Stimulated activated CD8-positive, alpha-beta memory T cell treated with anti-CD3 and anti-CD28 coated beads, Interleukin-12 subunit alpha, Interleukin-12 subunit beta, amount 100 ng/mL, for 1 hour (primary cell): ENCODE results near the gene GDF11.

Source experiments
- DNase-seq: peaks from one replicate; pipeline ENCODE4 v3.0.0-alpha.2; 2020; ENCODE audit warnings: low read depth

GDF11 gene

DNA sequence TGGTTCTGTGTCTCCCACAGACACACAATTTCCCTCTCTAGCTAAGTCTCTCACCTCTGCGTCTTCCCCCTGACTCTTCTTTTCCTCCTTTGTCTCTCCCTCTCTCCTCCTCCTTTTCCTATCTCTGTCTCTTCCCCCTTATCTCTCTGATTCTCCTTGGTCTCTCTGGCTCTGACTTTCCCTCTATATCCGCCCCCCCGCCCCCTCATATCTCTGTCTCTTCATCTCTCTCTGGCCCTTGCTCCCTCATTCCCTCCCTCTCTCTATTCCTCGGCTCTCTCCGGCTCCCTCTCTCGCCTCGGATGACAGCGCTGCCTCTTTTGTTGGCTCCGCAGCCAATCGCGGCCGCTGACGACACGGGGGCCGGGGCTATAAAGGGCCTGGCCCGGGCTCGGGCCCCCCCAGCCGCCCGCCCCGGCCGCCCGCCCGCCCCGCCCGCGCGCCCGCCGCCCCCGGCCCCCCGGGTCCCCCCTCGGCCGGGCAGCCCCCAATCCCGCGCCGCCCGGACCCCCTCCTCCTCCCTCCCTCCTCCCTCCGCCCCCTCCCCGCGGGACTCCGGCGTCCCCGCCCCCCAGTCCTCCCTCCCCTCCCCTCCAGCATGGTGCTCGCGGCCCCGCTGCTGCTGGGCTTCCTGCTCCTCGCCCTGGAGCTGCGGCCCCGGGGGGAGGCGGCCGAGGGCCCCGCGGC, at the start of gene GDF11:
Gene GDF11, plus strand, starts transcription at position 404 of the 687 bp plus-strand sequence. Its CDS starts 195 bp downstream, at position 599.
- DNase-seq: peak; percentile 49

DNA sequence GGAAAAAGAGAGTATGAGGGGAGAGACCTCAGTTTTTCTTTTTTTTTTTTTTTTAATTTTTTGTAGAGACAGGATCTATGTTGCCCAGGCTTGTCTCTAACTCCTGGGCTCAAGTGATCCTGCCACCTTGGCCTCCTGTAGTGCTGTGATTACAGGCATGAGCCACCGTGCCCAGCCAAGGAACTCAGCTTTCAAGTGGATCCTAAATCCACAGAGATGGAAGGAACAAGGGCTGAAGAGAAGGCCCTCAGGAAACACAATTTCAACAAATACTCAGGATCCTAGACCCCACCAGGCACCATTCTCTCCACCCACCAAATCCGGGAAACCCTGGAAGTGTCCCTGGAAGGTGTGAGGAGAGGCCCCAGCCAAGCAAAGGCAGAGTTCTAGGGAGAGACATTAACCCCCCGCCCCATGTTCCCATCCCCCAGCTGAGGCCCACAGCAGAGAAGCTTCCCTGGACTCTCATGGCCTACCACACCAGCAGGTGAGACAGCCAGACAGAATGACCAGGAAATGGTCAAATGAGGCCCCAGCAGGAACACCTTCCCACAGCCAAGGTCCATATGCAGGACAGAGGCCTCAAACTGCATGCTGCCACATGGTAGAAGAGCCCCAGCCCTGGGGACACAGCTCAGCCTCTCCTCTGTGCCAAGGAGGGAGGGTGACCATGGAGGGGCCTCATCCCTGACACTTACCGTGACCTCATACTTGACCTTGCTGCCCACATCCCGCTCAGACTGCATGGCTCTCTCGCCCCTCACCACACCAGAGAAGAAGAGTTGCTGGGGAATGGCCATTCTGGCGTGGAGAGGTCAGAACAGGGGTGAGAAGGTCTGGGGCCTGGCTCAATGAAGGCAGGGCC, 49.4 kb upstream of the GDF11 start:
- DNase-seq: no peak

- no peak for DNase-seq
These were observed 48.8 kb upstream of the GDF11 start for GRCh38 chr12:55694188-55694515.

DNA sequence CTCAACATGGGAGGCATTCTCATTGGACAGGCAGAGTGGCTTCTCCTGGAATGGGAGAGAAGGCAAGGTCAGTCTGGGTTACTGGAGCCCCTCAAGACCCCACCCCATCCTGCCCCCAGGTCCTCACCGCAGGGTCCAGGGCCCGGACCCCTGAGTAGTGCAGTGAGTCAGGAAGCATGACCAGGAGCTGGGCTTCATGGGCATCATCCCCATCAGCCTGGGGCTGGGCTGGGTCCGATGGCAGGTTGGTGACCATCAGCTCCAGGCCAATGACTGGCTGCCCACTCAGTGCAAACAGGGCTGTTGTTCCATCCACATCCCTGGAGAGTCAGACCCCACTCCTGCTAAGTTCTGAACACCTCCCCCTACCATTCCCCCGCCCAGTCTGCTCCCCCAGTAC, 48.3 kb upstream of the GDF11 start:
- DNase-seq: no peak

GRCh38 chr12:55695349-55695748, 47.6 kb upstream of the GDF11 start:
- DNase-seq: no peak

DNA sequence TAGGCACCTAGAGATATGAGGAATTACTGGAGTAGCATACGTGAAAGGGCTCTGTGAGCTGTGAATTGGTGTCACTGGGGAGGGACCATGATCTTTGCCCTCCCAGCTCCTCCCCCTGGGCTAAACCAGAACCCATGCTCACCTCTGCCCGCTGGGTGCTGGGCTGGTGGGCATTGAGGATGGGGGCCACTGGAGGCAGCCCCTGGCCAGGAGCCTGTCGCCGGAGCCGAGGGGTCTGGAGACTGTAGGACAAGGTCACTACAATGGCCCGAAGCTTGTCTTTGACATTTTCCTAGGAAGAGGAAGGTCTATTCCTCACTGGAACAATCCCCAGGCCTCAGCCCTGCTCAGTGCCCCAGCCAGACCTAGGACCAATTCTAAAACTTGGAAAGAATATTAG, 46.8 kb upstream of the GDF11 start:
- DNase-seq: no peak

- DNase-seq: no peak
These were observed 46.0 kb upstream of the GDF11 start for GRCh38 chr12:55696796-55697462.

DNA sequence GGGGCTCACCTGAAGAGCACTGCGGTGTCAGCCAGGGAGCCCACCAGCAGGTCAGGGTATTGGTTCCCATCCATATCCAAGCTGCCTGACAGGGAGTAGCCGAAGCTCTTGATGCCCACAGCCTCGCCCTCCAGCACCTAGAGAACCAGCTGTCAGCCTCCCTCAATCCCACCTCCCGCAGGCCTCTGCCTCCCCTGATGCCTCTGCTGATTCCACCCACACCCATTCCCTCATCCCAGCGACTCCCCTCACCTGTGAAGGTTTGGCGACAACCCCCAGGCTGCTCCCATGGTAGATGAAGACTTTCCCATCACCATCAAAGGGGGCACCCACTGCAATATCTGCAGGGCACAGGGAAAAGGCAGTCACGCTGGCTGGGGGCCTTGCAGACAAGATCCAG, 45.2 kb upstream of the GDF11 start:
- no peak for DNase-seq

GRCh38 chr12:55698241-55698955, 44.5 kb upstream of the GDF11 start:
- DNase-seq: no peak

GRCh38 chr12:55698965-55699364, 44.0 kb upstream of the GDF11 start:
- DNase-seq: no peak

GRCh38 chr12:55699471-55700055, 43.4 kb upstream of the GDF11 start:
- no peak for DNase-seq

GRCh38 chr12:55700255-55701018, 42.5 kb upstream of the GDF11 start:
- no peak for DNase-seq

GRCh38 chr12:55702861-55703260, 40.1 kb upstream of the GDF11 start:
- no peak for DNase-seq

DNA sequence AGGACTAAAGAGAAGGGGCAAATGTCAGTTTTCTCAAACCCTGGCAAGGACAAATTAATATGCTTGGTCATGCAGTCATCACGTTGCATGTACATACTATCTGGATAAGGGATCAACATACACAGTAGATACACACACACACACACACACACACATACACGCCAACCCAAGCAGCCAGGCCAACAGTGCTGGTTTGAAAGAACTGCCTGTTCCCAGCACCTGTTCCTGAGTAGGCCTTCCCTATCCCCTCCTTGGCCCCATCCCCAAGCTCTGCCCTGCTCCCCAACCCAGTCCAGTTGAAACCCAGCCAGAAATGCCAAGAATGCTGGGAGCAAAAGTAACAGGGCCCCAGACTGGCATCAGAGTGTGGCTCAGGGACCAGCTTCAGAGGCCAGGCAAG, 39.6 kb upstream of the GDF11 start:
- no peak for DNase-seq

DNA sequence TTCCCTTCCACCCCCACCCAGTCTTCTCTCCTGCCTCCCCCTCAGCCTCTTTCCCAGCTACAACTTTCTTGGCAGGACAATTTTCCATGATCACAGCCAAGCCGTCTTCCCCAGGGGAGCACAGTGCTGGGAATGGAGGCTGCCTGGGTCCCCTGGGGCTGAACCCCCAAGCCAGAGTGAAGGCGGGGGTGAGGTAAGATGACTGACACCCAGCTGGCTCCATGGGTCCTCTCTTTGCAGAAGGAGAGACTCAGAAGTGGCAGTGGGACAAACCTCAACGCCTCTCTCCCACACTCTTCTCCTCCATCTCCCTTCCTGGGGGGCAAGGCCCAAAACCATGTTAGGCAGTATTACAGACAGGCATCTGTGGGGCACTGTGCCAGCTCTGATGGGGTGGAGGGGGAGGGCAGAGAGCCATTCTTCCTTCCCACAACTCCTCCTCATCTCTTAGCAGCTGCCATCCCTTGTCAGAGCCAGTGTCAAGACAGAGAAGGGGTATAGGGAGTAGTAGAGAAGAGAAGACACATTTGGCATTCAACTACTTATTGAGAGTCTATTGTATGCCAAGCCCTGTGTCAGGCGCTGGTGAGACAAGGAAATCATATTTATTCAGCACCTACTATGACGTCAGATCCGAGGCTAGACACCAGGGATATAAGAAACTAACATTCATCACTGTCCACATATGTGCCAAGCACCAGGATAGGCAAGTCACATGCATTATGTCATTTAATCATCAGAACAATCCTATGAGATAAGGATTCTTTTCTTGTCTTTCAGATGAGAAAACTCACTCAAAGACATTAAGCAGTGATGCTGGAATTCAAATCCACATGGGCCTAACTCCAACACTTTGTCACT, 38.8 kb upstream of the GDF11 start:
- DNase-seq: no peak

GRCh38 chr12:55704824-55705718, 37.9 kb upstream of the GDF11 start:
- DNase-seq: no peak

GRCh38 chr12:55705782-55706402, 37.0 kb upstream of the GDF11 start:
- DNase-seq: no peak

DNA sequence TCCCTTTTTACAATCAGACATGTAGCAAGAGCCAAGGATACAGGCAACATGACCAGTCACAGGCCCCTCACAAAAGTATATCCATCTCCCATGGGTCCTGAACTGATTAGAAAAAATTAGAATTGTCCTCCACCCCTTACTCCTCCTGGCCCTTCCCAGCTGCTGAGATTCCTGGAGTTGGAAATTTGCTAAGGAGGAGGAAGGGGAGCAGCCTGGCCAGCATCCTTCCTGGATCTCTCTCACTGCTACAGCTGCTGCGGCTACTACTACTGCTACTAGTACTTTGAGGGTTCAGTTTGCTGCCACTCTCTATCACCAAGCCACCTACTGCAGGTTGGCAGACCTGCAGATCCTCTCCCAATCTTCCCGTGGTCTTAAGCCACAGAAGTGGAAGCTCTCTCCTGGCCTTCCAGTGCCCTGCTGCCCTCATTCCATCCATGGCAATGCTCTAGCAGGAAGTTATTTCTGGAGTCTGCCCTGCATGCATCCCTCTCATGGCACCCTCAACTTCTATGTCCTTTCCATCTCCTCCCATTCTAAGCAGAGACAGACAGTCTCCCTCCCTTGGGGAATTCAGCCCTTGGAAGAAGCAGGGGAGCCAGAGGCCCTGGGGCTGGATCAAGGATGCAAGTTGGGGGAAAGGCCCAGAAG, 36.2 kb upstream of the GDF11 start:
- DNase-seq: no peak
